BLaER1 (cell line): ENCODE results near the gene ZNF358.

Experiments used
- H3K27ac ChIP-seq: shearing (Covaris generic); formaldehyde crosslinking; 2 replicates; pipeline ENCODE4 v1.8.1; 2022
- H3K27me3 ChIP-seq: shearing (Covaris generic); formaldehyde crosslinking; 2 replicates; pipeline ENCODE4 v1.8.1; 2022
- H3K36me3 ChIP-seq: shearing (Covaris generic); formaldehyde crosslinking; 2 replicates; pipeline ENCODE4 v1.8.1; 2022
- H3K4me1 ChIP-seq: shearing (Covaris generic); formaldehyde crosslinking; 2 replicates; pipeline ENCODE4 v1.8.1; 2022
- H3K4me2 ChIP-seq: shearing (Covaris generic); formaldehyde crosslinking; 2 replicates; pipeline ENCODE4 v1.8.1; 2022
- H3K4me3 ChIP-seq: shearing (Covaris generic); formaldehyde crosslinking; 2 replicates; pipeline ENCODE4 v1.8.1; 2022
- H3K9ac ChIP-seq: shearing (Covaris generic); formaldehyde crosslinking; 2 replicates; pipeline ENCODE4 v1.8.1; 2022
- H3K9me3 ChIP-seq: shearing (Covaris generic); formaldehyde crosslinking; 2 replicates; pipeline ENCODE4 v1.8.1; 2022
- H4K20me1 ChIP-seq: shearing (Covaris generic); formaldehyde crosslinking; 2 replicates; pipeline ENCODE4 v1.8.1; 2022
- Cebpa-rat ChIP-seq: shearing (Covaris generic); IDR thresholded peaks from 2 replicates; pipeline ENCODE4 v1.8.1; 2022

ZNF358 gene

DNA sequence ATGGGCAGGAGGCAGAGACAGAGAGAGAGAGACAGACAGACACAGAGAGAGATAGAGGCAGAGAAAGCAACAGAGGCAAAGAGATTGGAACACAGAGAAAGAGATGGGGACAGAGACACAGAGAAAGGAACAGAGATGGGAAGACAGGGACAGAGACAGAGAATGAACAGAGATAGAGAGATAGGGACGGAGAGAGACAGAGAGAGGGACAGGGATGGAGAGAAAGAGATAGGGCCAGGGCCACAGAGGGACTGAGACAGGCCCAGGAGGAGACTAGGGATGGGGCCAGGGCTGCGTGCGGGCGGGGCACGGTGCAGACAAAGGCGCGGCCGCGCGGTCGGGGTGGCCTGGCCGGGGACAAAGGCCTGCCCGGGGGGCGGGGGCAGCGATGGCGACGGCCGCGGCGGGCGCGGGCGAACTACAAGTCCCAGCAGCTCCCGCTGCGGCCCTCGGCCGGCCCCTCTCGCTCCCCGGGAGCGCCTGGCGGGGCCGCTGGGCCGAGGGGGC is at the start of gene ZNF358:
Gene ZNF358 (plus strand): TSS at position 459 of the 507 bp plus-strand sequence. CDS start 3,140 bp downstream, outside the sequence.
- TF ChIP-seq Cebpa-rat = no peak
- H3K36me3 ChIP-seq = peaks cover 17% of the 10 kb centered on the region
- no peaks in the 10 kb centered on the region for H4K20me1 ChIP-seq
- H3K27ac ChIP-seq = peak within 1 kb of the TSS; percentile 91
- H3K27me3 ChIP-seq = no peaks in the 10 kb centered on the region
- peak within 1 kb of the TSS; percentile 88 for H3K9ac ChIP-seq
- H3K4me3 ChIP-seq = peak within 1 kb of the TSS; percentile 74
- peak within 1 kb of the TSS; percentile 96 for H3K4me2 ChIP-seq
- H3K9me3 ChIP-seq = no peaks in the 10 kb centered on the region
- peaks cover 21% of the 10 kb centered on the region for H3K4me1 ChIP-seq

DNA sequence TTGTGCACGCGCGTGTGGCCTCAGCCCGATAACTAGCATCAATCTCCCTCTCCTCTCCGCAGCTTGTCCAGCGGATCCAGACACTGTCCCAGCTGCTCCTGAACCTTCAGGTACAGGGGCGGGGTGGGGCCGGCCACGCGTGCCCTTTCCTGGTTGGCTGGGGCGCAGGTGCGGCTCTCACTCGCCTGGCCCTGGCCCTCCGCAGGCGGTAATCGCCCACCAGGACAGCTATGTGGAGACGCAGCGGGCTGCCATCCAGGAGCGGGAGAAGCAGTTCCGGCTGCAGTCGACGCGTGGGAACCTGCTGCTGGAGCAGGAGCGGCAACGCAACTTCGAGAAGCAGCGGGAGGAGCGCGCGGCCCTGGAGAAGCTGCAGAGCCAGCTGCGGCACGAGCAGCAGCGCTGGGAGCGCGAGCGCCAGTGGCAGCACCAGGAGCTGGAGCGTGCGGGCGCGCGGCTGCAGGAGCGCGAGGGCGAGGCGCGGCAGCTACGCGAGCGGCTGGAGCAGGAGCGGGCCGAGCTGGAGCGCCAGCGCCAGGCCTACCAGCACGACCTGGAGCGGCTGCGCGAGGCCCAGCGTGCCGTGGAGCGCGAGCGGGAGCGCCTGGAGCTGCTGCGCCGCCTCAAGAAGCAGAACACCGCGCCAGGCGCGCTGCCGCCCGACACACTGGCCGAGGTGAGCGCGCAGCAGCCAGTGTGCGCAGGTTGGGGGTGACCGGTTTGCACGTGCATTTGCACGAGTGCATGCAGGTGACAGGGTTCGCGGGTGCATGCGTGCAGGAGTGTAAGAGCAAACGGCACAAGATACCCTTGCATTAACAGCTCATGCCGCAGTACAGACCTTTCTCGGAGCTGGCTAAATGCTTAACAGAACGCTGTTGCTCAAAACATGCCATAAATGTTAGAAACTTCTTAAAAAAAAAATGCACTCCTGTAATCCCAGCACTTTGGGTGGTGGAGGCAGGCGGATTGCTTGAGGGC is 48.6 kb upstream of the ZNF358 start:
- Histone ChIP-seq H3K36me3 (peaks cover 100% of the 10 kb centered on the region), H4K20me1 (peaks cover 92% of the 10 kb centered on the region), H3K4me2 (no peak overlapping the region), H3K4me1 (peaks cover 9% of the 10 kb centered on the region), H3K4me3 (no peak overlapping the region), H3K9me3 (no peaks in the 10 kb centered on the region), H3K9ac (no peak overlapping the region), H3K27me3 (no peaks in the 10 kb centered on the region), H3K27ac (no peak overlapping the region)
- no peak for TF ChIP-seq Cebpa-rat

DNA sequence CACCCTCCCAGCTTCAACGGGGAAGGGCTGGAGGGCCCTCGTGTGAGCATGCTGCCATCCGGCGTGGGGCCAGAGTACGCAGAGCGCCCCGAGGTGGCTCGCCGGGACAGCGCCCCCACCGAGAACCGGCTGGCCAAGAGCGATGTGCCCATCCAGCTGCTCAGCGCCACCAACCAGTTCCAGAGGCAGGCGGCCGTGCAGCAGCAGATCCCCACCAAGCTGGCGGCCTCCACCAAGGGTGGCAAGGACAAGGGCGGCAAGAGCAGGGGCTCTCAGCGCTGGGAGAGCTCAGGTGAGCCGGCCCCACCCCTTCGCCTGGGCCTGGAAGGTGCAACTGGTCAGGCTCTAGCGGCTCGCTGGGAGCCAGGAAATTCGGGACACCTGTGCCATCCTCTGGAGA is 47.1 kb upstream of the ZNF358 start:
- Histone ChIP-seq H3K4me1 (peaks cover 24% of the 10 kb centered on the region), H3K9ac (no peak overlapping the region), H3K36me3 (peaks cover 100% of the 10 kb centered on the region), H4K20me1 (peaks cover 92% of the 10 kb centered on the region), H3K27ac (no peak overlapping the region), H3K4me2 (no peak overlapping the region), H3K4me3 (no peak overlapping the region), H3K9me3 (no peaks in the 10 kb centered on the region), H3K27me3 (no peaks in the 10 kb centered on the region)
- TF ChIP-seq Cebpa-rat = no peak

DNA sequence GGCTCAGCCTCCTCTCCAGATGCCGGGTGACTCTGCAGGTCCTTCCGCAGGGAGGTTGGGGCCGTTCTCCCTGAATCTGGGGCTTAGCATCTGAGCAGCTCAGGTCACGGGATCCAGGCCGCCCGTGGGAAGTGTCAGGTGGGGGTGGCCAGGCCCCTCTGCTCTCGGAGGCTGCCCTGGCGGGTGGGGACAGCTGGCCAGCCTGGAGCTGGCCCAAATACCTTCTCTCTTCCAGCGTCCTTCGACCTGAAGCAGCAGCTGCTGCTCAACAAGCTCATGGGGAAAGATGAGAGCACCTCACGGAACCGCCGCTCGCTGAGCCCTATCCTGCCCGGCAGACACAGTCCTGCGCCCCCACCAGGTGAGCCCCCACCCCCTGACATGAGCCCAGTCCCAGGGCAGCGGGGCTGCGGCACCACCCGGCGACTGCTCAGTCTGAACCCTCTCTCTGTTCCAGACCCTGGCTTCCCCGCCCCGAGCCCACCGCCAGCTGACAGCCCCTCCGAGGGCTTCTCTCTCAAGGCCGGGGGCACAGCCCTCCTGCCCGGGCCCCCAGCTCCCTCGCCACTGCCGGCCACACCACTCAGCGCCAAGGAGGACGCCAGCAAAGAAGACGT is 46.1 kb upstream of the ZNF358 start:
- H3K36me3 ChIP-seq = peaks cover 99% of the 10 kb centered on the region
- H3K9me3 ChIP-seq = no peaks in the 10 kb centered on the region
- no peaks in the 10 kb centered on the region for H3K27me3 ChIP-seq
- H4K20me1 ChIP-seq = peaks cover 84% of the 10 kb centered on the region
- no peak for TF ChIP-seq Cebpa-rat
- no peak overlapping the region for H3K27ac ChIP-seq
- H3K4me1 ChIP-seq = peaks cover 24% of the 10 kb centered on the region
- H3K9ac ChIP-seq = no peak overlapping the region
- no peak overlapping the region for H3K4me3 ChIP-seq
- H3K4me2 ChIP-seq = no peak overlapping the region

DNA sequence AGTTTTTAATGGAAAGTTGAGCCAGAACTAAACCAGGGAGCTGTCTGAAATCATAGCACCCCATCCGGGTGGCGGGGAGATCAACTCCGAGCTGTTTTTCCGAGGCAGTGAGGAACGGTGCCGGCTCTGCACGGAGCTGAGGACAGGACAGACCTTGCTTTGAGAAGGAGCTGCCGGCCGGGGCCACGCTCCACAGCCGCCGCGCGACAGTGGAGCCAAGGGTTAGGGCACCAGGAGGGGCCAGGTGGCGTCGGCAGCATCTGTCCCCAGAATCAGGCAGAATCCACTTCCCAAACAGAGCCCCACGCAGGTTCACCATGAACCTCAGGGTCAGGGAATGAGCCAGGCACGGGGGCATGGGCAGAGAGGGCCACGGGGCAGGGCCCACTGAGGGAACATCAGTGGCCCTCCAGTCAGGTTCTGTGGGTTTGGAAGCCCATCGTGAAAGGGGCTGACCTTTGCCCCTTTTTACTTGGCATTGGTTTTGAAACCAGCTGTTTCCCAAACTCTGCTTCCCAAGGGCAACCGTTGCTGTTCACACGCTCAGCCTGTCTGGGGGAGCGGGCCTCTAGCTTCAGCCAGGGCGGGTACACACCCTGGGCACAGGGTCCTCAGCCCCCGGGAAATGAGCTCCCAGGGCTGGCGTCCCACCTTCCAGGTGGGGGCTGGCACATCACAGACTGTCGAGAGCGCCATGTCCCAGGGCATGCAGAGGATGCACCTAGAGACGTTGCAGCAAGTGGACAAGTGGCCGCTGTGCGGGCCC is 45.2 kb upstream of the ZNF358 start:
- Histone ChIP-seq H3K36me3 (peaks cover 99% of the 10 kb centered on the region), H3K27ac (no peak overlapping the region)
- no peak for TF ChIP-seq Cebpa-rat

DNA sequence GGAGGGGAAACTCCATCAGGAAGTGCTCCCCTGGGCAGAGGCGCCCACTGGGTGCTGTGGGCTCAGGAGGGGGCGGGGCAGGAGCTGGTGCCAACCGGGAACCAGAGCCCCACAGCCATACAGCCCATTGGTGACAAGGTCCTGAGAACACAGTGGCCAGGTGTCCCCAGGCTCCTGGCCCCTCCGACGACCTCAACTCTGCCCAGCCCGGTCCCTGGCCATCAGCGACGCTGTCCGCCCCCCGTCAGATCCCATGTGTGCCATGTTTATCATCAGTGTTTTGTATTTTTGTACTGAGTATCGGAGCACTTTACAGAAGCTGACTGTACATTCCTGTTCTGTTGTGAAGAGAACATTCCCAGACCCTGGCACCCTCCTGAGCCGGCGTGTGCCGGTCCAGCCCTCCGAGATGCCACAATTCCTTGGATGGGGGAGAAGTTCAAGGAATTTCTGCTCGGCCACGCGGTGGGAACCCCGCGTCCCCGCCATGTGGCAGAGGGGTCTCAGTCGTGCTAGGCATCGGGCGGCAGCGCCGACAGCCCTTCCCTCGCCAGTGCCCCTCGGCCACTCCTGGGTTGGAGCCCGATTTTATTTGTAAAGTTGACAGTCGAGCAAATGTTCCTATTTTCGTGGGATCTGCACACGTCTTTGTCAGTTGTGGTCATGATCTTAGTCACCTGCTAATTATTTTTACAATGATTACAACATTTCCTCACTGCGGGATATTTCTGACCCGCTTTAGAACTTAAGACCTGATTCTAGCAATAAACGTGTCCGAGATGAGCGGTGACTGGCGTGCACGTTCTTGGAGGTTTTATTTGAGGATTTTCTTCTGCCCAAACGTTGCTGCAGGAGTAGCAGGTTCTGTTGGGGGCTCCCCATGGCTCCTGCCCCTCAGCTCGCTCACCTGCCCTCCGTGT is 43.9 kb upstream of the ZNF358 start:
- no peaks in the 10 kb centered on the region for H3K27me3 ChIP-seq
- H3K4me1 ChIP-seq = peaks cover 24% of the 10 kb centered on the region
- no peaks in the 10 kb centered on the region for H3K9me3 ChIP-seq
- H3K4me2 ChIP-seq = peak overlapping the region; percentile 40; the same call in 1 of the 2 replicates
- TF ChIP-seq Cebpa-rat = no peak
- no peak overlapping the region for H3K4me3 ChIP-seq
- H3K9ac ChIP-seq = no peak overlapping the region
- no peak overlapping the region for H3K27ac ChIP-seq
- peaks cover 95% of the 10 kb centered on the region for H3K36me3 ChIP-seq
- peaks cover 88% of the 10 kb centered on the region for H4K20me1 ChIP-seq

More for the DNA sequence above, 45.2 kb upstream of the ZNF358 start:
- Histone ChIP-seq H4K20me1 (peaks cover 84% of the 10 kb centered on the region), H3K4me3 (no peak overlapping the region), H3K4me1 (peaks cover 24% of the 10 kb centered on the region), H3K4me2 (no peak overlapping the region), H3K9ac (no peak overlapping the region), H3K9me3 (no peaks in the 10 kb centered on the region), H3K27me3 (no peaks in the 10 kb centered on the region)

DNA sequence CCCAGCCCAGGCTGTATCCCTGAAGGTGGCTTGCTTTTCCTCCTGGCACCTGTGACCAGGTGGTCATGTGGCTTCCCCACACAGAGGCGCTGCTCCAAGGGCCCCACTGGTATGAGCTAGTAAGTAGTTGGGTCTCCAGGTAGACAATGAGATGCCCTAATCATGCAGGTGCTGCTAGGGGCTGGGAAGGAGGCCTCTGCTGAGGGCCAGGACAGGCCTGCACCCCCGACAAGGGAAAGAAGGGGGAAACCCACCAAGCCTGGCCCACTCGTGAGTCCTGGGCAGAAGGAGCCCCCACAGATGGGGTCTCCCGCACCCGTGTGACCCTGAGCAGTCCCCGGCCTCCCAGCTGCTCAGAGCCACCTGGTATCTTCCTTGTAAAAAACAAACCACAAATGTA is 40.2 kb upstream of the ZNF358 start:
- H3K9me3 ChIP-seq = no peaks in the 10 kb centered on the region
- peaks cover 82% of the 10 kb centered on the region for H4K20me1 ChIP-seq
- no peak overlapping the region for H3K4me2 ChIP-seq
- H3K4me3 ChIP-seq = no peak overlapping the region
- no peak overlapping the region for H3K27ac ChIP-seq
- TF ChIP-seq Cebpa-rat = no peak
- H3K36me3 ChIP-seq = peaks cover 61% of the 10 kb centered on the region
- no peaks in the 10 kb centered on the region for H3K27me3 ChIP-seq
- H3K4me1 ChIP-seq = peaks cover 24% of the 10 kb centered on the region
- no peak overlapping the region for H3K9ac ChIP-seq

DNA sequence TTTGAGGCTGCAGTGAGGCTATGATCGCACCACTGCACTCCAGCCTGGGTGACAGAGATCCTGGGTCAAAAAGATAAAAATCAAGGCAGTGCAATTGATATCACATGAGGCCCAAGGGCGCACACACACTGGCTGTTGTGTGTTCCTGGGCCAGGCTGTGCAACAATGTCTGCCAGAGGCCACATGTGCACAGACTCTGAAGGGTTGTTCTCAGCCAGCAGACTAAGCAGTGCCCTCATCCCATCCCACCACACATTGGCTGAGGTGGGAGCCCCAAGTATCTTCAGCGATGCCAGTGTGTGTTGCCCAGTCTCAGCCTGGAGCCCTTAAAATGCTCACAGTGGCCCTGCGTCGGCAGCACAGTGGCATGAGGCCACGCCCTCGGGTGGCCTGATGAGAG is 39.7 kb upstream of the ZNF358 start:
- no peak for TF ChIP-seq Cebpa-rat
- peaks cover 76% of the 10 kb centered on the region for H4K20me1 ChIP-seq
- H3K4me3 ChIP-seq = no peak overlapping the region
- no peaks in the 10 kb centered on the region for H3K27me3 ChIP-seq
- peaks cover 56% of the 10 kb centered on the region for H3K36me3 ChIP-seq
- H3K9ac ChIP-seq = no peak overlapping the region
- peaks cover 24% of the 10 kb centered on the region for H3K4me1 ChIP-seq
- no peak overlapping the region for H3K4me2 ChIP-seq
- no peaks in the 10 kb centered on the region for H3K9me3 ChIP-seq
- no peak overlapping the region for H3K27ac ChIP-seq
